K562 (cell line): ENCODE results near the gene TMEM30A. TPM values are rescaled to one million over a fixed set of nuclear protein-coding genes. Genes with fewer than 3 reads are reported as not detected.

Experiments used
- ATAC-seq: fragments of 200-7000 bp; cut with Tn5 transposase; 3 replicates; pipeline ENCODE4 v1.9.1; 2020; ENCODE audit warnings: moderate library complexity
- BruUV-seq: library from RNA; stranded (reverse); fragments of 400-500 nt; replicated peaks from 2 replicates; lab custom pipeline; 2021; lab: Mats Ljungman, UMichigan
- CTCF ChIA-PET: fragments of 300-600 bp; formaldehyde crosslinking; extraction: SDS; loops from one replicate; lab custom pipeline; 2021; ENCODE audit warnings: low intra/inter-chr PET ratio; lab: Yijun Ruan, JAX
- POLR2A ChIA-PET: fragments of 300-600, 350-650 bp; sonication (Branson Sonifier 250); formaldehyde crosslinking; extraction: SDS; loops from one replicate; lab custom pipeline; 2021; ENCODE audit warnings: antibody characterized with exemption, inconsistent platforms; lab: Yijun Ruan, JAX
- DNase-seq, 4 experiments: peaks; one replicate each; pipeline versions ENCODE4 v3.0.0 to v3.0.0-alpha.2; 2011 to 2018; ENCODE audit warnings: low spot score in 3 of 4, mixed read lengths in 3 of 4; ENCODE audit errors: extremely low read depth in 1 of 4
- FAIRE-seq: peaks from 2 replicates; lab custom pipeline; 2011; peaks lifted over from hg19 to GRCh38; lab: Jason Lieb, UNC
- H2AFZ ChIP-seq: 2 replicates; pipeline ENCODE4 v1.6.0; 2011; ENCODE audit warnings: low read depth, low read length, control low read depth, inconsistent platforms
- H3K27ac ChIP-seq: fragments of 200-600 bp; 3 replicates; pipeline ENCODE4 v1.8.0; 2011; ENCODE audit warnings: low read depth, mild to moderate bottlenecking, control low read depth, inconsistent platforms, low read length, moderate library complexity, mixed read lengths; ENCODE audit errors: extremely low read depth
- H3K27me3 ChIP-seq, 2 experiments: fragments of 300-600 bp in 1 of 2; 2 replicates in 1 of 2; 3 replicates in 1 of 2; pipeline versions ENCODE4 v1.6.0 to v1.8.0; 2011; ENCODE audit warnings: inconsistent platforms in 2 of 2, low read length in 2 of 2, mild to moderate bottlenecking in 1 of 2, mixed read lengths in 1 of 2, moderate library complexity in 1 of 2; ENCODE audit not compliant: control insufficient read depth in 2 of 2, insufficient read depth in 2 of 2
- H3K36me3 ChIP-seq: fragments of 300-600 bp; 3 replicates; pipeline ENCODE4 v1.8.0; 2011; ENCODE audit warnings: mild to moderate bottlenecking, low read length, inconsistent platforms; ENCODE audit not compliant: control insufficient read depth, insufficient read depth
- H3K4me1 ChIP-seq, 2 experiments: fragments of 200-600 bp in 1 of 2; replicated peaks in 1 of 2; 2 replicates in 1 of 2; 3 replicates in 1 of 2; pipeline versions ENCODE4 v1.5.1 to v1.8.0; 2011; ENCODE audit warnings: inconsistent platforms in 2 of 2, low read length in 2 of 2, mild to moderate bottlenecking in 1 of 2, mixed read lengths in 1 of 2, moderate library complexity in 1 of 2; ENCODE audit not compliant: control insufficient read depth in 2 of 2, insufficient read depth in 2 of 2
- H3K4me2 ChIP-seq: 2 replicates; pipeline ENCODE4 v1.6.1; 2011; ENCODE audit warnings: low read length, control low read depth, inconsistent platforms, mixed read lengths; ENCODE audit not compliant: insufficient read depth
- H3K4me3 ChIP-seq: fragments of 200-600 bp; sonication (generic), shearing (Covaris generic); 2 replicates; pipeline ENCODE4 v1.5.1; 2016; ENCODE audit warnings: control low read depth, inconsistent platforms
- H3K79me2 ChIP-seq: fragments of 200-600 bp; 3 replicates; pipeline ENCODE4 v1.8.0; 2011; ENCODE audit warnings: low read length, inconsistent platforms; ENCODE audit not compliant: control insufficient read depth, insufficient read depth
- H3K9ac ChIP-seq, 2 experiments: 2 replicates each; pipeline versions ENCODE4 v1.6.0 to v1.6.1; 2011; ENCODE audit warnings: low read depth in 2 of 2, low read length in 2 of 2, control low read depth in 1 of 2, inconsistent platforms in 1 of 2, mild to moderate bottlenecking in 1 of 2, mixed read lengths in 1 of 2; ENCODE audit not compliant: insufficient read depth in 1 of 2
- H3K9me1 ChIP-seq: one replicate; pipeline ENCODE4 v1.6.0; 2011; ENCODE audit warnings: inconsistent platforms, mild to moderate bottlenecking, low read length, moderate library complexity; ENCODE audit not compliant: control insufficient read depth, insufficient read depth
- H3K9me3 ChIP-seq: replicated peaks from 2 replicates; pipeline ENCODE4 v1.5.1; 2011; ENCODE audit warnings: low read depth, low read length, inconsistent platforms; ENCODE audit not compliant: control insufficient read depth, insufficient read depth
- H4K20me1 ChIP-seq: replicated peaks from 2 replicates; pipeline ENCODE4 v1.6.1; 2011; ENCODE audit warnings: low read length, inconsistent platforms, mixed read lengths; ENCODE audit not compliant: control insufficient read depth, insufficient read depth
- CTBP1 ChIP-seq: fragments of 450-650 bp; IDR thresholded peaks from 2 replicates; pipeline ENCODE4 v1.6.1; 2016; ENCODE audit warnings: borderline replicate concordance
- PML ChIP-seq: IDR thresholded peaks from 2 replicates; pipeline ENCODE4 v1.6.1; 2012; ENCODE audit warnings: low read length, inconsistent platforms
- POLR2A ChIP-seq: fragments of 450-650 bp; conservative IDR thresholded peaks from 2 replicates; pipeline ENCODE4 v1.6.1; 2016
- POLR2B ChIP-seq: fragments of 450-650 bp; IDR thresholded peaks from 2 replicates; pipeline ENCODE4 v1.6.1; 2018; ENCODE audit warnings: low read depth; ENCODE audit not compliant: partially characterized antibody
- SUPT5H ChIP-seq: fragments of 450-650 bp; IDR thresholded peaks from 2 replicates; pipeline ENCODE4 v1.6.1; 2016
- THRB ChIP-seq: fragments of 450-650 bp; formaldehyde crosslinking; conservative IDR thresholded peaks from 2 replicates; pipeline ENCODE4 v1.4.0; 2022; ENCODE audit warnings: mild to moderate bottlenecking, missing genetic modification characterization
- ZNF512 ChIP-seq: IDR thresholded peaks from 2 replicates; pipeline ENCODE4 v1.6.1; 2016; ENCODE audit warnings: missing genetic modification characterization, missing compliant biosample characterization
- ZNF740 ChIP-seq, 3 experiments: fragments of 200-800 bp in 1 of 3; sonication (Bioruptor generic) in 1 of 3; sonication (generic) in 1 of 3; formaldehyde crosslinking in 1 of 3; IDR thresholded peaks; 2 replicates each; pipeline versions ENCODE4 v1.6.1 to v1.8.0; 2016 to 2022; ENCODE audit warnings: mild to moderate bottlenecking in 2 of 3, missing compliant biosample characterization in 2 of 3, missing genetic modification characterization in 2 of 3, missing genetic modification reagents in 1 of 3
- WGBS: fragments of 100-300 bp; shearing (Covaris generic); methylation state at CpG from one replicate; pipeline ENCODE4 v1.1.6; 2016; ENCODE audit warnings: low coverage, mixed read lengths; ENCODE audit not compliant: insufficient coverage; ENCODE audit errors: missing lambda C conversion rate; 5-methylcytosine and 5-hydroxymethylcytosine counted together
- in situ Hi-C: fragments of 300-500 bp; cut with MboI; formaldehyde crosslinking; loops from 4 replicates; pipeline ENCODE4 v1.15.0; 2018; ENCODE audit warnings: inconsistent platforms, mixed read lengths
- intact Hi-C: fragments of 100-400 bp; cut with micrococcal nuclease; formaldehyde crosslinking; loops from 2 replicates; pipeline ENCODE4 v1.14.2; 2022
- polyA plus RNA-seq, 8 experiments: library from polyadenylated mRNA; depleted of rRNA in 4 of 8; stranded (reverse) in 5 of 8; unstranded in 3 of 8; fragments of >200 nt; fragmentation: Nextera tagmentation in 2 of 8; fragmentation: Illumina TruSeq in 1 of 8; extraction: Ambion mirVana in 2 of 8; extraction: Trizol in 1 of 8; gene quantifications; 2 replicates each; pipeline versions ENCODE4 v1.2.1 to v1.2.3, GENCODE V29; 2011 to 2014; ENCODE audit warnings: inconsistent platforms in 1 of 8, missing spikeins in 1 of 8
- total RNA-seq, 7 experiments: library from RNA; depleted of rRNA in 6 of 7; stranded (reverse); fragments of >200 nt in 6 of 7; fragmentation: Illumina TruSeq in 2 of 7; extraction: Trizol in 2 of 7; gene quantifications; 2 replicates each; pipeline versions ENCODE4 v1.2.1 to v1.2.3, GENCODE V29; 2011 to 2021; ENCODE audit warnings: low replicate concordance in 1 of 7

Gene TMEM30A
- total and polyA plus RNA-seq, 9 of the 15 experiments (the other 6 are each of a cell fraction or from before 2014, with no cell fraction given): 6.5 to 31.2 (median 16.3) TPM

- ATAC-seq: peak; percentile 26
- no peak for FAIRE-seq
- Histone ChIP-seq H3K79me2 (peaks cover 14% of the 10 kb centered on the region), H3K4me1 (no peaks in the 10 kb centered on the region; a peak in 1 of 5 replicates), H3K36me3 (peaks cover 43% of the 10 kb centered on the region), H2AFZ (no peak overlapping the region), H3K4me3 (no peak overlapping the region), H3K9me3 (no peaks in the 10 kb centered on the region), H4K20me1 (no peaks in the 10 kb centered on the region), H3K9me1 (no peaks in the 10 kb centered on the region), H3K4me2 (no peak overlapping the region), H3K27me3 (no peaks in the 10 kb centered on the region), H3K27ac (no peak overlapping the region), H3K9ac (no peak overlapping the region)
- DNase-seq: no peak
- ChIA-PET POLR2A (interaction anchor here (0.6 to 0.7 kb wide), 2 partner anchors 1726 to 1979 kb away, joined by 3 read pairs; no protein-coding TSS in a partner anchor), CTCF (no interaction called here)
- TF ChIP-seq PML (0 out of 2 replicates have a peak, but pooled peaks have one; percentile 20), POLR2A (peak; percentile 57; the same call in 1 of the 2 replicates), SUPT5H (peak; percentile 44; the same call in 1 of the 2 replicates), THRB (CRISPR knock-in tag) (peak; percentile 56; the same call in 1 of the 2 replicates), POLR2B (peak; percentile 46), ZNF740 (CRISPR knock-in tag; IDR thresholded peaks at IDR 0.05) (no peak), ZNF740 (tag; IDR thresholded peaks at IDR 0.05) (no peak), CTBP1 (no peak), ZNF512 (no peak)
- 92% methylated on average over 4 of the region's 4 CpGs for WGBS
- in situ Hi-C loops (no loop called here), intact Hi-C loops (no loop called here)
- BruUV-seq: no TSS peak
Observed at GRCh38 chr6:75236630-75237029, 48.0 kb downstream of the TMEM30A start.
